RWPE2 (cell line): ENCODE data around the gene ZCCHC14.

Experiments
- ATAC-seq: fragments of 200-7000 bp; cut with Tn5 transposase; 3 replicates; pipeline ENCODE4 v1.9.1; 2021; ENCODE audit warnings: low read depth
- DNase-seq: peaks from one replicate; pipeline ENCODE4 v3.0.0-alpha.2; 2020; ENCODE audit warnings: low spot score
- H3K27ac ChIP-seq: fragments of 450-650 bp; 2 replicates; pipeline ENCODE4 v1.5.1; 2017; ENCODE audit warnings: mild to moderate bottlenecking; ENCODE audit not compliant: poor library complexity, severe bottlenecking
- H3K27me3 ChIP-seq: fragments of 250-450 bp; sonication (Bioruptor Pico); 2 replicates; pipeline ENCODE4 v1.5.1; 2021; ENCODE audit warnings: mild to moderate bottlenecking, moderate library complexity; ENCODE audit not compliant: insufficient read depth, poor library complexity, severe bottlenecking
- H3K36me3 ChIP-seq: fragments of 250-450 bp; sonication (Bioruptor Pico); 2 replicates; pipeline ENCODE4 v1.5.1; 2020; ENCODE audit warnings: low read depth, mild to moderate bottlenecking, moderate library complexity
- H3K4me1 ChIP-seq: fragments of 250-450 bp; sonication (Bioruptor Pico); 2 replicates; pipeline ENCODE4 v1.5.1; 2021; ENCODE audit warnings: mild to moderate bottlenecking, moderate library complexity; ENCODE audit not compliant: insufficient read depth, poor library complexity, severe bottlenecking
- H3K4me3 ChIP-seq: fragments of 250-450 bp; sonication (Bioruptor Pico); 2 replicates; pipeline ENCODE4 v1.5.1; 2021; ENCODE audit warnings: mild to moderate bottlenecking, moderate library complexity; ENCODE audit not compliant: severe bottlenecking
- H3K9me3 ChIP-seq: fragments of 250-450 bp; sonication (Bioruptor Pico); 2 replicates; pipeline ENCODE4 v1.5.1; 2021; ENCODE audit warnings: mild to moderate bottlenecking, moderate library complexity; ENCODE audit not compliant: severe bottlenecking
- CTCF ChIP-seq: fragments of 450-650 bp; IDR thresholded peaks from one replicate; pipeline ENCODE4 v1.5.1; 2017; ENCODE audit warnings: mild to moderate bottlenecking, moderate library complexity; ENCODE audit not compliant: poor library complexity, severe bottlenecking

Gene ZCCHC14

GRCh38 chr16:87432330-87432915 lies 60.4 kb downstream of the ZCCHC14 start:
- peak overlapping the region; percentile 25 for H3K27ac ChIP-seq
- no peaks in the 10 kb centered on the region for H3K9me3 ChIP-seq
- H3K4me3 ChIP-seq, result no peak overlapping the region
- H3K27me3 ChIP-seq, result no peaks in the 10 kb centered on the region
- no peak for TF ChIP-seq CTCF
- H3K36me3 ChIP-seq, result peaks cover 7% of the 10 kb centered on the region; the same call in 1 of the 2 replicates
- ATAC-seq (no peak), DNase-seq (no peak)
- peaks cover 23% of the 10 kb centered on the region for H3K4me1 ChIP-seq

GRCh38 chr16:87431926-87432325 lies 60.9 kb downstream of the ZCCHC14 start:
- H3K4me3 ChIP-seq, result no peak overlapping the region
- H3K36me3 ChIP-seq, result peaks cover 7% of the 10 kb centered on the region; the same call in 1 of the 2 replicates
- no peaks in the 10 kb centered on the region for H3K9me3 ChIP-seq
- ATAC-seq (peak; percentile 77), DNase-seq (no peak)
- peak overlapping the region; percentile 25 for H3K27ac ChIP-seq
- no peaks in the 10 kb centered on the region for H3K27me3 ChIP-seq
- TF ChIP-seq CTCF, result no peak
- H3K4me1 ChIP-seq, result peaks cover 23% of the 10 kb centered on the region

- peaks cover 23% of the 10 kb centered on the region for H3K36me3 ChIP-seq
- DNase-seq (peak; percentile 52), ATAC-seq (no peak)
- H3K9me3 ChIP-seq, result no peaks in the 10 kb centered on the region
- no peak overlapping the region for H3K27ac ChIP-seq
- TF ChIP-seq CTCF, result no peak
- peaks cover 2% of the 10 kb centered on the region for H3K4me1 ChIP-seq
- no peak overlapping the region for H3K4me3 ChIP-seq
- H3K27me3 ChIP-seq, result no peaks in the 10 kb centered on the region
These were observed 66.2 kb downstream of the ZCCHC14 start for GRCh38 chr16:87426423-87427215.

GRCh38 chr16:87425941-87426340 lies 66.9 kb downstream of the ZCCHC14 start:
- ATAC-seq (no peak), DNase-seq (no peak)
- Histone ChIP-seq H3K4me3 (no peak overlapping the region), H3K27me3 (no peaks in the 10 kb centered on the region), H3K4me1 (no peaks in the 10 kb centered on the region), H3K9me3 (no peaks in the 10 kb centered on the region), H3K36me3 (peaks cover 26% of the 10 kb centered on the region), H3K27ac (no peak overlapping the region)
- no peak for TF ChIP-seq CTCF

- no peaks in the 10 kb centered on the region for H3K4me1 ChIP-seq
- H3K9me3 ChIP-seq, result no peaks in the 10 kb centered on the region
- H3K4me3 ChIP-seq, result no peak overlapping the region
- ATAC-seq (no peak), DNase-seq (no peak)
- peaks cover 38% of the 10 kb centered on the region for H3K36me3 ChIP-seq
- no peak overlapping the region for H3K27ac ChIP-seq
- H3K27me3 ChIP-seq, result no peaks in the 10 kb centered on the region
- no peak for TF ChIP-seq CTCF
These were observed 68.6 kb downstream of the ZCCHC14 start for GRCh38 chr16:87424266-87424665.
